CD4-positive, alpha-beta T cell (primary cell): ENCODE data around the gene CLPSL1. TPM values are rescaled to one million over a fixed set of nuclear protein-coding genes. Genes with fewer than 3 reads are reported as not detected.

ENCODE experiments used
- ATAC-seq: fragments of 200-7000 bp; cut with Tn5 transposase; one replicate; pipeline ENCODE4 v1.10.0; 2022; ENCODE audit warnings: mild to moderate bottlenecking; ENCODE audit not compliant: poor library complexity
- CTCF ChIA-PET: fragments of 350-600 bp; sonication (Branson Sonifier 250); formaldehyde crosslinking; loops from one replicate; lab custom pipeline; 2021; ENCODE audit warnings: antibody characterized with exemption, inconsistent platforms; lab: Charles Lee
- POLR2A ChIA-PET: fragments of 350-600 bp; sonication (Branson Sonifier 250); formaldehyde crosslinking; loops from one replicate; lab custom pipeline; 2021; ENCODE audit warnings: antibody characterized with exemption, inconsistent platforms; lab: Charles Lee
- DNase-seq, 14 experiments: peaks; one replicate each; pipeline ENCODE4 v3.0.0-alpha.2; 2013 to 2020; ENCODE audit warnings: mixed read lengths in 2 of 14
- H3K27ac ChIP-seq, 2 donors: one replicate each; pipeline versions ENCODE4 v1.5.1 to v1.7.0; 2013; ENCODE audit warnings: low read length in 2 of 2, low read depth in 1 of 2, mild to moderate bottlenecking in 1 of 2
- H3K27me3 ChIP-seq, 2 experiments: 1 replicate in 1 of 2; 2 replicates in 1 of 2; pipeline versions ENCODE4 v1.6.1 to v1.7.0; 2013; ENCODE audit warnings: low read length in 2 of 2, control low read depth in 1 of 2, mild to moderate bottlenecking in 1 of 2, moderate library complexity in 1 of 2; ENCODE audit not compliant: insufficient read depth in 2 of 2, control insufficient read depth in 1 of 2
- H3K36me3 ChIP-seq: one replicate; pipeline ENCODE4 v1.6.1; 2013; ENCODE audit warnings: low read length, control low read depth; ENCODE audit not compliant: insufficient read depth
- H3K4me1 ChIP-seq: one replicate; pipeline ENCODE4 v1.6.1; 2013; ENCODE audit warnings: low read length, control low read depth; ENCODE audit not compliant: insufficient read depth
- H3K4me3 ChIP-seq: one replicate; pipeline ENCODE4 v1.5.1; 2013; ENCODE audit warnings: mild to moderate bottlenecking, low read length, moderate library complexity
- H3K9me3 ChIP-seq, 2 experiments: 1 replicate in 1 of 2; 2 replicates in 1 of 2; pipeline versions ENCODE4 v1.6.1 to v1.7.0; 2013; ENCODE audit warnings: low read length in 2 of 2, mild to moderate bottlenecking in 2 of 2, control low read depth in 1 of 2, moderate library complexity in 1 of 2; ENCODE audit not compliant: control insufficient read depth in 1 of 2, insufficient read depth in 1 of 2
- H3K27ac Mint-ChIP-seq: one replicate; pipeline ENCODE4 v1.8.0; 2020; ENCODE audit warnings: mixed read lengths
- H3K27me3 Mint-ChIP-seq: one replicate; pipeline ENCODE4 v1.8.0; 2021; ENCODE audit warnings: mixed read lengths
- H3K36me3 Mint-ChIP-seq: one replicate; pipeline ENCODE4 v1.8.0; 2021; ENCODE audit warnings: low read depth, mixed read lengths
- H3K4me1 Mint-ChIP-seq: one replicate; pipeline ENCODE4 v1.8.0; 2021; ENCODE audit warnings: low read depth, mixed read lengths
- H3K4me3 Mint-ChIP-seq: one replicate; pipeline ENCODE4 v1.8.0; 2020; ENCODE audit warnings: mild to moderate bottlenecking, mixed read lengths
- H3K9me3 Mint-ChIP-seq: one replicate; pipeline ENCODE4 v1.8.0; 2020; ENCODE audit warnings: mixed read lengths
- intact Hi-C, 2 experiments: fragments of 100-400 bp; cut with DNase I in 1 of 2; cut with micrococcal nuclease in 1 of 2; formaldehyde crosslinking; loops; one replicate each; pipeline versions ENCODE4 v1.15.1 to v1.9.0; 2023 to 2025; cut with DNase I, micrococcal nuclease
- polyA plus RNA-seq, 2 donors: library from polyadenylated mRNA; unstranded; fragments of 120-200 nt; gene quantifications; one replicate each; pipeline ENCODE4 v1.2.1, GENCODE V29; 2013
- total RNA-seq, 174 experiments: library from RNA in 2 of 174; stranded (reverse) in 2 of 174; gene quantifications; one replicate each; pipeline ENCODE4 v1.2.3 and lab custom pipeline; 2021 to 2026
- TF ChIP-seq, protein P1 (sequence below): fragments of 200-600 bp; IDR thresholded peaks from one replicate; pipeline ENCODE4 v1.8.0; 2022; ENCODE audit warnings: antibody characterized with exemption, mild to moderate bottlenecking

The CLPSL1 gene
- not detected for total RNA-seq
- polyA plus RNA-seq (2013, experiment 1 of 2) = not detected
- polyA plus RNA-seq (2013, experiment 2 of 2) = not detected
- 0 to 0.08 (median 0) reads per million in 172 experiments for total RNA-seq (lab: John Stamatoyannopoulos, UW)

- no peaks in the 10 kb centered on the region for H3K9me3 ChIP-seq
- intact Hi-C loops = no loop called here
- H3K36me3 ChIP-seq = no peaks in the 10 kb centered on the region
- POLR2A ChIA-PET = no interaction called here
- Mint-ChIP-seq H3K27ac (no peak within 1 kb of the TSS), H3K27me3 (peaks cover 52% of the 10 kb centered on the region), H3K9me3 (no peaks in the 10 kb centered on the region), H3K4me1 (no peaks in the 10 kb centered on the region), H3K4me3 (no peak within 1 kb of the TSS), H3K36me3 (no peaks in the 10 kb centered on the region)
- no peak for ATAC-seq
- TF ChIP-seq, protein P1, sequence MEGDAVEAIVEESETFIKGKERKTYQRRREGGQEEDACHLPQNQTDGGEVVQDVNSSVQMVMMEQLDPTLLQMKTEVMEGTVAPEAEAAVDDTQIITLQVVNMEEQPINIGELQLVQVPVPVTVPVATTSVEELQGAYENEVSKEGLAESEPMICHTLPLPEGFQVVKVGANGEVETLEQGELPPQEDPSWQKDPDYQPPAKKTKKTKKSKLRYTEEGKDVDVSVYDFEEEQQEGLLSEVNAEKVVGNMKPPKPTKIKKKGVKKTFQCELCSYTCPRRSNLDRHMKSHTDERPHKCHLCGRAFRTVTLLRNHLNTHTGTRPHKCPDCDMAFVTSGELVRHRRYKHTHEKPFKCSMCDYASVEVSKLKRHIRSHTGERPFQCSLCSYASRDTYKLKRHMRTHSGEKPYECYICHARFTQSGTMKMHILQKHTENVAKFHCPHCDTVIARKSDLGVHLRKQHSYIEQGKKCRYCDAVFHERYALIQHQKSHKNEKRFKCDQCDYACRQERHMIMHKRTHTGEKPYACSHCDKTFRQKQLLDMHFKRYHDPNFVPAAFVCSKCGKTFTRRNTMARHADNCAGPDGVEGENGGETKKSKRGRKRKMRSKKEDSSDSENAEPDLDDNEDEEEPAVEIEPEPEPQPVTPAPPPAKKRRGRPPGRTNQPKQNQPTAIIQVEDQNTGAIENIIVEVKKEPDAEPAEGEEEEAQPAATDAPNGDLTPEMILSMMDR = no peak
- CTCF ChIA-PET = no interaction called here
- no peak within 1 kb of the TSS for H3K27ac ChIP-seq
- H3K4me3 ChIP-seq = no peak within 1 kb of the TSS
- H3K27me3 ChIP-seq = peaks cover 21% of the 10 kb centered on the region in 2 experiments
- no peak for DNase-seq
- H3K4me1 ChIP-seq = peaks cover 4% of the 10 kb centered on the region
Observed at GRCh38 chr6:35780719-35781118, at the start of gene CLPSL1. CLPSL1 (plus strand) TSS chr6:35781019; CDS start chr6:35781111, 92 bp downstream.

DNA sequence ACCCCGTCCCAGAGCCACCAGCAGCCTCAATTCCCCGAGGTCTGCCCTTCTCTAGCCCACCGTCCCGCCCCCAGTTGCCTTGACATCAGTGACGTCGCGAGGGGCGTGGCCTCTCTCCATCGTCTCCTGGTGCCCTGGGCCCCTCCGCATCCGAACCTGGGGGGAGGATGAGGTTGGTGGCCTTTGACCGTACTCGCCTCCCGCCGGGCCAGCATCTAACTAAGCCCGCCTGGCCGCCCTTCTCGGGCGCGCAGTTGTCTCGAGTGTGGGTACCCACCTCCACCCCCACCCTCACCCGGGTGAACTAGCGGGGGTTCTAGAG, 49.4 kb upstream of the CLPSL1 start:
- ATAC-seq (peak; percentile 46), DNase-seq (peak; percentile 84 to 97 (median 92))
- no peaks in the 10 kb centered on the region for H3K27me3 Mint-ChIP-seq
- TF ChIP-seq, protein P1 = no peak
- H3K4me3 Mint-ChIP-seq = peak overlapping the region; percentile 96
- H3K36me3 Mint-ChIP-seq = no peaks in the 10 kb centered on the region
- POLR2A ChIA-PET = interaction anchor here (1.4 to 8.0 kb wide), 15 partner anchors 9 to 472 kb away, joined by 3 to 96 read pairs (median 7); partner anchors contain the start of genes FKBP5, PPARD and ZNF76
- Histone ChIP-seq H3K36me3 (no peaks in the 10 kb centered on the region), H3K27ac (peak overlapping the region; percentile 94 to 96), H3K27me3 (no peaks in the 10 kb centered on the region), H3K4me3 (peak overlapping the region; percentile 87), H3K9me3 (no peaks in the 10 kb centered on the region), H3K4me1 (peaks cover 97% of the 10 kb centered on the region)
- no peaks in the 10 kb centered on the region for H3K9me3 Mint-ChIP-seq
- H3K27ac Mint-ChIP-seq = peak overlapping the region; percentile 87
- CTCF ChIA-PET = interaction anchor here (1.1 to 3.9 kb wide), 7 partner anchors 45 to 147 kb away, joined by 3 to 19 read pairs (median 4); no protein-coding TSS in a partner anchor
- intact Hi-C loops = loop anchor here (1.0 to 5.0 kb wide), 2 partner anchors 43 to 129 kb away; partner anchors contain the start of gene FKBP5 (in 1 of the 2)
- peaks cover 92% of the 10 kb centered on the region for H3K4me1 Mint-ChIP-seq

DNA sequence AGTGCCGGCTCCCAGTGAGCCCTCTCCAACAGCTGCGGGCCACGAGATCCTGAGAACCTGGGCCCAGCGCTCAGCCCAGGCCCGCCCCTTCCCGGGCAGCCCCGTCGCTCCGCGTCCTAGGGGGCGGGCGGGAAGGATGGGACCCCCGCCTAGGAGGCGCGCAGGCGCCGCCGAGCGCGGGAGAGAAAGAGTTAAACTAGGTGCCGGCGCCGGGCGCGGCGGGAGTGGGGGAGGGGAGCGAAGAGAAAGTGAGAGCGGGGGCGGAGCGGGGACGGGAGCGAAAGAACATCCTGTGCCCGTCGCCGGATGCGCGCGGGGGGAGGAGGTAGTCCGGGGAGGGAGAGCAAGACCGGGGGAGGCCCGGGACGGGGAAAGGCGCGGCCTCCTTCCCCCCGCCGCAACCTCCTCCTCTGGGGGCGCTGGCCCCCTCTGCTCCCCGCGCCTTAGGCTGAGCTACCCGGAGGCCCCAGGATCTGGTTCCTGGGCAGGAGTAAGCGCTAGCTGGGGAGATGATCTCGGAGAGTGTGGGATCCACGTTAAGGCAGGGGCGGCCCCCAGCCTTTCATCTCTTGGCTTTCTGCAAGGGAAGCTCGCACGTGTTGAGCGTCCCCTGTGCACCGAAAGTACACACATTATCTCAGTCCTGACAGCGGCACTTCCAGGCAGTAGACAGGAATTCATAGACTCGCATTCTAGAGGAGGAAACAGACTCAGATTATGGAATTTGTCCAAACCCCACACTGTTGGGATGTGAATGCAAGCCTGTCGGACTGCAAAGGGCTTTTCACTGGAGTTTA, 48.9 kb upstream of the CLPSL1 start:
- ChIA-PET POLR2A (interaction anchor here (0.7 to 8.0 kb wide), 27 partner anchors 10 to 472 kb away, joined by 3 to 96 read pairs (median 5); partner anchors contain the start of genes FKBP5, PPARD and ZNF76), CTCF (interaction anchor here (0.6 to 3.9 kb wide), 11 partner anchors 9 to 147 kb away, joined by 3 to 19 read pairs (median 4); no protein-coding TSS in a partner anchor)
- H3K27me3 Mint-ChIP-seq = no peaks in the 10 kb centered on the region
- no peaks in the 10 kb centered on the region for H3K9me3 Mint-ChIP-seq
- peak; percentile 55 for ATAC-seq
- H3K36me3 Mint-ChIP-seq = no peaks in the 10 kb centered on the region
- peak overlapping the region; percentile 96 for H3K4me3 Mint-ChIP-seq
- Histone ChIP-seq H3K9me3 (no peaks in the 10 kb centered on the region), H3K27ac (peak overlapping the region; percentile 94 to 96), H3K4me1 (peaks cover 97% of the 10 kb centered on the region), H3K36me3 (no peaks in the 10 kb centered on the region), H3K27me3 (no peaks in the 10 kb centered on the region), H3K4me3 (peak overlapping the region; percentile 87)
- TF ChIP-seq, protein P1 = no peak
- peak overlapping the region; percentile 87 for H3K27ac Mint-ChIP-seq
- peak; percentile 88 to 98 (median 94) for DNase-seq
- peaks cover 92% of the 10 kb centered on the region for H3K4me1 Mint-ChIP-seq
- intact Hi-C loops = loop anchor here (1.0 to 5.0 kb wide), 3 partner anchors 44 to 148 kb away; partner anchors contain the start of gene FKBP5 (in 2 of the 2)
